ENCODE measurements around the gene ZBTB20.

ZBTB20 gene

GRCh38 chr3:114351123-114351821 is 795.8 kb downstream of the ZBTB20 start:
- no peak for DNase-seq

- DNase-seq = no peak
Observed at GRCh38 chr3:114350690-114351089, 796.4 kb downstream of the ZBTB20 start.

GRCh38 chr3:114350271-114350670 is 796.8 kb downstream of the ZBTB20 start:
- no peak for DNase-seq

DNA sequence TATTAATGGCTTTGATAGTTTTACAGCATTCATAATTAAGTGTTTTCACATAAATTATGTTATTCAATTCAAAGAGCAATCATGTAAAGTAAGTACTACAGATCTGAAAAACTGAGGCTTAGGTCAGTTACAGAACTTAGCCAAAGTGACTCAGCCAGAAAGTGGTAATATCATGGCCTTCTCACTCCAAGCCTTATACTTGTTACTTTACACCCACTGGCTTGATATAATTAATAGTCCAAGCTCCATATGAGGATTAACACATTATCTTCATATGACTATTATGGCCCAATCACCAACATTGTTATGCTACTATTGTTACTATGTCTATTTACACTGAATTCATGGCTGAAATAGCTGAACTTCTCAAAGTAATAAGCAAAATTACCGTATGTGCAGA is 802.6 kb downstream of the ZBTB20 start:
- DNase-seq = no peak

DNA sequence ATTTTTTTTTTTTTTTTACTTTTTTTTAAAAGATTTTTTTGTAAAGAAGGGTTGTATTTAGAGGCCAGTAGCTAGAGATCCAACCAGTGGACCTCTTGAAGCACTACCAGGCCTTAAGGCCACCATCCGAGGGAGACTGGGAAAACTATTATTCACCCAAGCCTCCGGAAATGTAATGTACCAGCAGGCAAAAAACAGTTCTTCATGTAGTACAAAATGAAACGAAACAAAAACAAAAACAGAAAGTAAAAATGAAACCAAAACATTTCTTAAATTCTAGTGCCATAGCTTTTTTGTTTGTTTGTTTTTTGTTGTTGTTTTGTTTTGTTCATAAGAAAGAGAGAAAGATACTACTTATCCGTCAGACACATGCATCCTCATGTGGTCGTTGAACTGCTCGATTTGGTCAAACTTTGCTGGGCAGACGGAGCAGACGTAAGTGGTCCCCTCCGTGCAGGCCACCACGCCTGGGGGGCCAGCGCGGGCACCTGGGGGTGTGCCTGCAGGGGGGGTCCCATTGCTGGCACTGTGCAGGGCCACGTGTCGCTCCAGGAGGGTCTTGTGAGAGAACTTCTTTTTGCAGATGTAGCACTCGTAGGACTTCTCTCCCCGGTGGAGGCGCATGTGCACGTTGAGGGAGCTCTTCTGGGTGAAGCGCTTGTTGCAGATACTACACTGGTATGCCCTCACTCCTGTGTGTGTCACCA is 808.3 kb downstream of the ZBTB20 start:
- no peak for DNase-seq

- DNase-seq = no peak
Observed at GRCh38 chr3:114336857-114337256, 810.2 kb downstream of the ZBTB20 start.

GRCh38 chr3:114336122-114336697 is 810.9 kb downstream of the ZBTB20 start:
- DNase-seq = no peak

DNA sequence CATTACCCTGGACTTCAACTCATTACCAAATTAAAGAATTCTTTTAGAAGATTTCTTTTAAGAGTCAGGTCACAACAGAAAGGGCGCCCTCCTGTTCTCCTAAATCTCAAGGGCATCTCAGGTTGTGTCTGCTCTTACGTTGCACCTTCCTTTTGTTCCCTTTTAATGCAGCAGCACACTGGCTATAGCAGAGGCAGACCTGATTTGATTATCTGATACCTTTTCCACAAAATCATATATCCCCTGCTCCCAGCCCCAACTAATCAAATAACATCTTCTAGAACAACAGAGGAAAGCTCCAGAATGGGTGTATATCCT is 813.2 kb downstream of the ZBTB20 start:
- DNase-seq = no peak

DNA sequence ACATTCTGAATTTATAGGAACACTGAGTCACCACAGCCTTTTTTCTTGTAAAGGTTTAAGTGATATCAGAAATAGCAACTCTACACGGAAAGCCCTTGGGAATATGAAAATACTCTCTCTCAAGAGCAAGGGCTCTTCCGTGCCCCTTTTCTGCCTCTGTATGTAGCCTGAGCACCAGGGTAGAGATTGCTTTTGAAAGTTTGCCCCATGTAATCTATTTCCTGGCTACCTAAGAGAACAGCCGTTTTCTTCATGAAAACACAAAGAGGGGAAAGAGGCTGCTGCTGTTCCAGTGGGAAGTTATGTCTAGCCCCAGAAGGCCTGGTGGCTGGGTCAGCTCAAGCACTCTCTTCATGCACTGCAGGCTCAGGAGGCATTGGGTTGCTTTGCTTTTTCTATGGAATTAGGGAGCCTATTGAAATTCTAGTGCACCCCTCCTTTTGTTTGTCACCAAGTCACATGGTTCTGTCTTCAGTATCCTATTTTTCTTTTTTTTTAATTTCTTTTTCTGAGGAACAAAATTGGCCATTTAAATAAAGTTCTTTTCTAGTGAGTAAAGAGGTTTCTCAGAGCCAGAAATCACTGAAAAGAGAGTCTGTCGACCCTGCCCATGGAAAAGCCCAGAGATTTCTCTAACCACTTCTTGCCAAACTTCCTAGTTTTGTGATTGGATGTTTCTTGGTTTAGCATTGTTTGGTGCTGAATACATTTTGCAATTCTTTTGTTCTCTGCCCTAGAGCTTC is 813.7 kb downstream of the ZBTB20 start:
- DNase-seq = no peak

DNA sequence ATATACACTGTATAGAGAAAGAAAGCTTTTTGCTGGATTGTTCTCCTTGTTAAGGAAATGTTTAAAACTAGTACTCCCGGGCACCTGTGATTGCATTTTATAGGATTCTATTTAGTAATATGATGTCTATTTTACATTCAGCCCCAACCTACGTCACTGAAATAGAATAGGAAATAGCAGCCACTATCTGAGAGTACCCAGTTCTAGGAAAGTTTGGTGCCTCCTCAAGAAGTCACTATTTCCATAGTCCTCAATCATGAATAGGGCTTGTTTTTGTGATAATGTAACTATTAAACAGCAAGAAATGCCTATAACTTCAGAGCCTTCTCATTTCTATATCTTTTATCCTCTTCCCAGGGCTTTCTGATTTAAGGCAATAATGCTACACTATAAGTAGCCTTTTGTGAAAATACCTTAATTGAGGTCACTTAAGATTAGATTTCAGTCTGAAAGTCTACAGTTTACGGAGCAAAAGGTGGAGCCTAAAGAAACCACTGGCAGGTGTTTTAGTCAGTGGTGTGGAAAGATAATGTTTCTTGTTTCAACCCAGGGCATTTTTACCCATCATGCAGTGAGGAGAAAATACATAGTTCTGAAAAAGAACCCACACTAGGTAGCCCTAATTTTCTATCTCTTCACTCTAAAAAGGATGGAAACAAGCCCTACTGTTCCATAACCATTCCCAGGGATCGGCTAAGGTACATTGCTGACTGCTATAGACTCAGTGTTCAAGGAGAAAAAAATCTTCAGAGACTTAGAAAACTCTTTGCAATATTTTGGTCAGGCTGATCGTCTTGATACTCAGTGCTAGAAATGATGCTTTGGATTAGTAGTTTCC is 814.5 kb downstream of the ZBTB20 start:
- DNase-seq = no peak

GRCh38 chr3:114331710-114332109 is 815.4 kb downstream of the ZBTB20 start:
- no peak for DNase-seq

DNA sequence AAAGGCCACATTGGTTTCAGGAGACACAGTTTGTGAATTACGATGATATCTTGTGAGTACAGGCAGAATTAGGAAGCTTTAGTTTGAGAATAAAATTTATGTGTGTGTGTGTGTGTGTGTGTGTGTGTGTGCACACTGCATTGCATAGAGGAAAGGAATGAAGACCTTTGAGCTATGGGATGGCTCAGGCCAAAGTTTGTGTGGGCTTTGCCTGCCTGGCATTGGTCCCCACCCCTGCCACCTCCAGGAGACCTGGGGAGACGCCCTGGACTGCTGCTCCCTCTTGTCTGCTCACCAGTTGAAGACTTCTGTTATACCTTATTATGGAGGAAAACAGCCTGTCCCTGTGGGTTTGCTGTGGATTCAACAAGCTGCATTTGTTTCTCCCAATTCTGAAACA is 816.1 kb downstream of the ZBTB20 start:
- no peak for DNase-seq

GRCh38 chr3:114329823-114330222 is 817.3 kb downstream of the ZBTB20 start:
- no peak for DNase-seq

DNA sequence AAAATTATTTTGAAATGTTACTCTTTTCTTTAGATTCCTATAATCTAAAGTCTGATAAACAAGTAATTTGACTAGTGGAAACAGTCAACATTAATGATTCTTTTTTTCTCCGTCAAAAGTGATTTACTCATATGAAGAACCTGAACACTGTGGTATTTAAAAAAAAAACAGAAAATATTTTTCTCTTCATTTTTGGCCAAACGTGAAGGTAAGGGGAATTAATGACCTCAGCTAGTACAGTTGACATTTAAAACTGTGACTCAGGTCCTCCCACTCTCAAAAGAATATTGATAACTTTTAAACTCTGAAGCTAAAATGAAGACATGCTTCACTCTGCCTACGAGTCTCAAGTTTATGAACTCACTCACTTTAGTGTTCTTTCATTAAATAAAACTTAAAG is 818.7 kb downstream of the ZBTB20 start:
- DNase-seq = no peak

DNA sequence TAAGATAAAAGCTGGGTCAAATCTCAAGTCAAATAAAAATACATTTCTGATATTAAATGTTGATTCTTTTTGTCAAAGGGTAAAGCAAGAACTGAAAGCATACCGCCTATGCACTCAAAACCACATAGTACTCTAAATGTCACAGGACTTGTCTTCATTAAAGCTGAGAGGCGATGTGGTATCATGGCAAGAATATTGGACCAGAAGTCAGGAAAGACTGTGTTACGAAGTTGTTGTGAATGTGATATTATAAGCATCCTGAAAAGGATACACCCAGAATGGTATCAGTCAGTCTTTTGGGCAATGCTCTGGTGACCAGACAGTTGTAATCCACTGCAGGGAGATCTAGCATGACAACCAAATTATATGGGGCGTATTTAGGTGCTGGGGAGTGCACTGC is 819.4 kb downstream of the ZBTB20 start:
- DNase-seq = no peak

DNA sequence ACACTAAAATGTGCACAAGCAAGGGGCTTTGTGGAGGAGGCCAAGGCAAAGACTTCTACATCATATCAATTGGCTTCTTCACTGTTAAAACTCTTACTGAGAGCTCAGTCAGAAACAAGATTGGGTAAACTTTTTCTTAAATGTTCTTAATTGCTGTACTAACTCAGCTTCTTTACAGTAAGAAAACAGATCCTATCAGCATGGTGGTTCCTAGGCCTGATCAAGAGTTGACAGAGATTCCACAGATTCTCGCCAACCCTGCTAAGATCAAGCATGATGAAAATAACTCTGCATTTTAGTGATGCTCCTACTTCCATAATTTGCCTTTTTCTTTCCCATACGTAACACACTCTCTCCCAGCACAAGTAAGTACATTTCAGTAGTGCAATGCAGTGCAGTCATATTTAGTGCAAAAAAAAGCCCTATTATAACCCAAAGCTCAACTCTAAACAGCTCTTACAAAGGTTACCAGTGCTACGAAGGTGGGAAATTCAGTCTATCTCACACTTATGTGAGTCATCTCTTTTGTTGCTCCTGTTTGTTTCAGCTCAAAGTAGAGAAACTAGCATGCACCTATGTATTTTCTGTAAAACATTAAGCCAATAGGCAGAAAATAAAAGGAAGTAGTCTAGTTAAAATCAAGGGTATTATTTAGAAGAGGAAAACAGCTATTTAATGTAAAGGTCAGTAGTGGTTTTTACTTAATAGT is 823.4 kb downstream of the ZBTB20 start:
- no peak for DNase-seq

DNA sequence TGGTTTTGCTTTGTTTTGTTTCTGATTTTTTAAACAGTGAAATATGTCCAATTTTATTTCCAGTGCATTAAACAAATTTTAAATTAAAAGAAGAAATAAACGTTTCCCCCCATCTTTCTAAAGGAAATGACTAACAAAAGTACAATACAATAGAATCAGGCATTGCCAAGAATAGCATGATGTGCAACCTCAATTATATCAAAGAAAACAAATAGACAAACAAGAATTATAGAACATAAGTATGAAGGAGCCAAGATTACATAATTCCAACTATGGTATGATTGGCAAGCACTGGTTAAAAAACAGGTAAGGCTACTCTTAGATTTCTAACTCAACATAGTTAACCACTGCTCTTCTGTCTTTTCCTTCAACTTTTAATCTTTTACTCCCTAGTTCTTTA is 826.8 kb downstream of the ZBTB20 start:
- DNase-seq = no peak

DNA sequence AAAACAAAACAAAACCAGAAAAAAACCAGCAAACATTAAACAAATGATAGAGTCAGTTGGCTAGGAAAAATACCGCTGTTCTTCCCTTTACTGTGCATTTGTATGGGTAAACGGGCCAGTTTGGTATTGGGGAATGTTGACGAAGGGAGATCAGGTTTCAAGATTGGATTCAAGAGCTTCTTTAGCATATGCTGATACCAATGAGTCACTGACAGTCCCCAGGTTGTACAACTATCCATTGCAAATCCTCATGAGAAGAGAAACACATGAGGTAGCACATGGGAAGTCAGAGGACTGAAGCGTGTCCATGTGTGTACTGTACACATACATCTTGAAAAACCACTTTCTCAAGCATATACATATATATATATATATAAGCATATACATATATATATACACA is 827.6 kb downstream of the ZBTB20 start:
- DNase-seq = peak; percentile 93

DNA sequence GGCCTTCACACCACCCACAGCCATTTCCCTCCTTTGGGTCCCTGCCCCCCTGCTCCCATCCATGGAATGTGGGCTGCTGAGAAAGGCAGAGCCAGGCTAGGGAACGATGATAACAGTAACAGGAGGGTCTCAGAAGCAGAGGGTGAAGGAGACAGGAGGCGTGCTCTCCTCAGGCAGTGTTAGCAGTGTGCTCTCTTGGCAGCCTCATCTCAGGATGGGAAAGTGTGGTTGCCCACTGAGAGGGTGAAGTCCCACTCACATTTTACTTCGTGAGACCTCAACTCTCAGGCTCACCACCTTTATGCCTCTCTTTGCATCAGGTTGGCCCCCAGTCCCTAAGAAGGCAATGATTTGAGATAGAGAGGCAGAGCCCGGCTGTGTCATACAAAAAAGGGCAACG is 828.8 kb downstream of the ZBTB20 start:
- no peak for DNase-seq

DNA sequence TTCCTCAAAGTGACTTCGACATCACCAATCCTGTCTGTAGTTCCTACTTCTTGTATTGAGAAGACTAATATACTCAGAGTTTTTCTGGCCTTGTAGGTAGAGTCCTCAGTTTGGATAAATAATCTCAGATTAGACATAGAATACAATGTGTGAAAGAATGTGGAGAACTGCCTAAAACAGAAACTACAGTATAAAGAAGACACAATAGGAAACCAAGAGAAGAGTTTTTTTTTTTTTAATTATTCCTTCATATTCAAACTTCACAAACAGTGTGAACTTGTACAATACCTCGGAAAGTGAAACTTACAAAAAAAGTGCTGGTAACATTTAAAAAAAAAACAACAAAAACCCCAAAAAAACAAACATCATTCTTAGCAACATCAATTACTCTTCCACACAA is 832.8 kb downstream of the ZBTB20 start:
- no peak for DNase-seq

- no peak for DNase-seq
Observed at GRCh38 chr3:114313426-114313825, 833.7 kb downstream of the ZBTB20 start.

GRCh38 chr3:114310695-114311094 is 836.4 kb downstream of the ZBTB20 start:
- DNase-seq = no peak
